ENCODE data around the gene ELP1.
A peak's percentile ranks its signal among the peaks of the same experiment; 100 is the strongest.
"Not testable (repeated sequence)": the region's sequence is repeated elsewhere in the genome, so short reads cannot be mapped to it uniquely, and the experiment has no call there.

The ELP1 gene

GRCh38 chr9:108899023-108899695, 34.8 kb downstream of the ELP1 start:
- not testable (repeated sequence) for H3K4me3 ChIP-seq (ENCODE audit: low read length); H3K9ac ChIP-seq (ENCODE audit: low read length); H3K9me3 ChIP-seq (ENCODE audit: control insufficient read depth, low read length); H3K27me3 ChIP-seq (replicated peaks; ENCODE audit: control insufficient read depth, insufficient read depth, low read length); H3K4me1 ChIP-seq (ENCODE audit: control insufficient read depth, insufficient read depth, low read length); DNase-seq (ENCODE audit: low read depth)
- H3K36me3 ChIP-seq (ENCODE audit: control insufficient read depth, insufficient read depth, low read length, severe bottlenecking) = peaks cover 90% of the 10 kb centered on the region

- Histone ChIP-seq H3K4me3 (ENCODE audit: low read length) (no peak overlapping the region), H3K27me3 (replicated peaks; ENCODE audit: control insufficient read depth, insufficient read depth, low read length) (no peaks in the 10 kb centered on the region), H3K9me3 (ENCODE audit: control insufficient read depth, low read length) (no peaks in the 10 kb centered on the region), H3K9ac (ENCODE audit: low read length) (no peak overlapping the region), H3K36me3 (ENCODE audit: control insufficient read depth, insufficient read depth, low read length, severe bottlenecking) (peaks cover 88% of the 10 kb centered on the region), H3K4me1 (ENCODE audit: control insufficient read depth, insufficient read depth, low read length) (no peaks in the 10 kb centered on the region)
- DNase-seq (ENCODE audit: low read depth) = peak; percentile 3
Observed at GRCh38 chr9:108897324-108898096, 36.4 kb downstream of the ELP1 start.

- H3K9ac ChIP-seq (ENCODE audit: low read length) = no peak overlapping the region
- H3K4me3 ChIP-seq (ENCODE audit: low read length) = no peak overlapping the region
- DNase-seq (ENCODE audit: low read depth) = no peak
- no peaks in the 10 kb centered on the region for H3K27me3 ChIP-seq (replicated peaks; ENCODE audit: control insufficient read depth, insufficient read depth, low read length)
- H3K4me1 ChIP-seq (ENCODE audit: control insufficient read depth, insufficient read depth, low read length) = no peaks in the 10 kb centered on the region
- H3K9me3 ChIP-seq (ENCODE audit: control insufficient read depth, low read length) = no peaks in the 10 kb centered on the region
- H3K36me3 ChIP-seq (ENCODE audit: control insufficient read depth, insufficient read depth, low read length, severe bottlenecking) = peaks cover 82% of the 10 kb centered on the region
Observed at GRCh38 chr9:108894225-108894997, 39.5 kb downstream of the ELP1 start.

DNA sequence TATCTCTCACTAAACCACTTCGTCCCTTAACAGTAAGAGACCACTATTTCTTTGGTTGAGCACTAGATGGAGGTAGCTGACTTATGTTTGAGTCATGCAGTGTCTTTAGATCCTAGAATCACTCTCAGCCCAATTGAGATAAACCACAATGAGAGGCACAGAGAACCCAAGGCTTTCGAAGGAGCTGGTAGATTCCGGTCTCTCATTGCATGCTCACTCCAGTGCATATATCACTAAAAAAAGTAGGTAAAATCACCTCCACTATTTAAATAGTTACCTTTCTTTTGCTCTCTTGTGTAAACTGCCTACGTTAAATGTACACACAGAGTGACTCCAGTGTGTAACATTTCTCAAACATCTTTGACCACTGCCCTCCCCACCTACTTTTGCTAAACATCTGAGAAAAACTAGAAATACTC, 44.3 kb downstream of the ELP1 start:
- Histone ChIP-seq H3K4me3 (ENCODE audit: low read length) (no peak overlapping the region), H3K27me3 (replicated peaks; ENCODE audit: control insufficient read depth, insufficient read depth, low read length) (no peaks in the 10 kb centered on the region), H3K9me3 (ENCODE audit: control insufficient read depth, low read length) (no peaks in the 10 kb centered on the region), H3K36me3 (ENCODE audit: control insufficient read depth, insufficient read depth, low read length, severe bottlenecking) (peaks cover 56% of the 10 kb centered on the region), H3K9ac (ENCODE audit: low read length) (no peak overlapping the region), H3K4me1 (ENCODE audit: control insufficient read depth, insufficient read depth, low read length) (peaks cover 18% of the 10 kb centered on the region)
- DNase-seq (ENCODE audit: low read depth) = peak; percentile 40

DNA sequence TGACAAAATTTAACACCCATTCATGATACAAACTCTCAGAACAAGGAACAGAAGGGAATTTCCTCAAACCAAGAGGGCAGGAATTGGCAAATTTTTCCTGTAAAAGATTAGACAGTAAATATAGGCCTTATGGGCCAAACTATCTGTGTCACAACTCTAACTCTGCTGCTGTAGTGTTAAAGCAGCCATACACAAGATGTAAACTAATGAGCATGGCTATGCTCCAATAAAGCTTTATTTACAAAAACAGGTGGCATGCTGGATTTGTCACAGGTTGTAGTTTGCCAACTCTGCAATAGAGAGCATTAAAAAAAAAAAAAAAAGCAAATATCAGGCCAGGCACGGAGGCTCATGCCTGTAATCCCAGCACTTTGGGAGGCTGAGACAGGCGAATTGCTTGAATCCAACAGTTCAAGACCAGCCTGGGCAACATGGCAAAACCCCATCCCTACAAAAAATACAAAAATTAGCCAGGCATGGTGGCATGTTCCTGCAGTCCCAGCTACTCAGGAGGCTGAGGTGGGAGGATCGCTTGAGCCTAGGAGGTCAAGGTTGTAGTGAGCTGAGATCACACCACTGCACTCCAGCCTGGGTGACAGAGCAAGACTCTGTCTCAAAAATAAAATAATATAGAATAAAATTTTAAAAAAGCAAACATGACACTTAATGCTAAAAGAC, 47.2 kb downstream of the ELP1 start:
- DNase-seq (ENCODE audit: low read depth) = peak; percentile 6
- H3K36me3 ChIP-seq (ENCODE audit: control insufficient read depth, insufficient read depth, low read length, severe bottlenecking) = peaks cover 44% of the 10 kb centered on the region

DNA sequence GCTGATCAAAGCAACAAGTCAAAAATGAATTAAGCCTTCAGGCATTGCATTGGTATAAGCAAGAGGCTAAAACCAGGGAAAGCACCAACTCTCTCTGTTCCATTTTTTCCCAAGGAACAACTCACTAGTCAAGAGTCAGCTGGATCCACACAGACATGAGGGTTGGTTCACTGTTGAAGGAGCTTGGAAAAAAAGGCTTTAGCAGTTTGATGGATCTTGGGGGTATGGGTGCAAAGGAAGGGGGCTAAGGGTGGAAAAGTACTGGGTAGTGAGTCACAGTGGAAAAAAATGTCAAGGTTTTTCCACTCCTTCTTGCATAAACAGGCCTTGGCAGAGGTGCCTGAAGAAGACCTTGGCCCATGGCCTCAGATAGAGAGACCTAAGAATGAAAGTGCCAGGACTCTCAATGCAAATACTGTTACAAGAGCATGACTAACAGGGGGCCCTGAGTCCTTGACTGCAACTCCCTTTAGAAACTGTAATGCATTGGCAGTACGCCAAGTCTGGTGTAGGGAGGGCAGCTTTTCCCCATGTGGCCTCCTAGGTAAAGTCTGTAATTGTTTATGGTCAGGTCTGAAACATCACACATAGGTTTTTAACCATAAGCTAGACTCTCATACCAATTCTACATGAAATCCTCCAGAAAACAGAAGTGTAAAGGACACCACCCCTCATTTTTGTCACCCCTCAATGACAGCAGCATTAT, 48.1 kb downstream of the ELP1 start:
- Histone ChIP-seq H3K36me3 (ENCODE audit: control insufficient read depth, insufficient read depth, low read length, severe bottlenecking) (peaks cover 43% of the 10 kb centered on the region), H3K27me3 (replicated peaks; ENCODE audit: control insufficient read depth, insufficient read depth, low read length) (no peaks in the 10 kb centered on the region), H3K4me3 (ENCODE audit: low read length) (no peak overlapping the region), H3K9me3 (ENCODE audit: control insufficient read depth, low read length) (no peaks in the 10 kb centered on the region), H3K4me1 (ENCODE audit: control insufficient read depth, insufficient read depth, low read length) (peaks cover 23% of the 10 kb centered on the region), H3K9ac (ENCODE audit: low read length) (no peak overlapping the region)
- DNase-seq (ENCODE audit: low read depth) = peak; percentile 67

More for the DNA sequence above, 47.2 kb downstream of the ELP1 start:
- H3K27me3 ChIP-seq (replicated peaks; ENCODE audit: control insufficient read depth, insufficient read depth, low read length); H3K4me3 ChIP-seq (ENCODE audit: low read length); H3K9ac ChIP-seq (ENCODE audit: low read length); H3K9me3 ChIP-seq (ENCODE audit: control insufficient read depth, low read length): not testable (repeated sequence)
- H3K4me1 ChIP-seq (ENCODE audit: control insufficient read depth, insufficient read depth, low read length) = peaks cover 23% of the 10 kb centered on the region

GRCh38 chr9:108884701-108885100, 49.2 kb downstream of the ELP1 start:
- H3K9me3 ChIP-seq (ENCODE audit: control insufficient read depth, low read length) = no peaks in the 10 kb centered on the region
- H3K36me3 ChIP-seq (ENCODE audit: control insufficient read depth, insufficient read depth, low read length, severe bottlenecking) = peaks cover 49% of the 10 kb centered on the region
- peaks cover 23% of the 10 kb centered on the region for H3K4me1 ChIP-seq (ENCODE audit: control insufficient read depth, insufficient read depth, low read length)

GRCh38 chr9:108883085-108883484, 50.8 kb downstream of the ELP1 start:
- Histone ChIP-seq H3K4me3 (ENCODE audit: low read length) (no peak overlapping the region), H3K9me3 (ENCODE audit: control insufficient read depth, low read length) (no peaks in the 10 kb centered on the region), H3K9ac (ENCODE audit: low read length) (no peak overlapping the region), H3K27me3 (replicated peaks; ENCODE audit: control insufficient read depth, insufficient read depth, low read length) (no peaks in the 10 kb centered on the region), H3K36me3 (ENCODE audit: control insufficient read depth, insufficient read depth, low read length, severe bottlenecking) (peaks cover 52% of the 10 kb centered on the region), H3K4me1 (ENCODE audit: control insufficient read depth, insufficient read depth, low read length) (peaks cover 23% of the 10 kb centered on the region)
- DNase-seq (ENCODE audit: low read depth) = no peak

More at GRCh38 chr9:108884701-108885100, 49.2 kb downstream of the ELP1 start:
- Histone ChIP-seq H3K4me3 (ENCODE audit: low read length) (no peak overlapping the region), H3K27me3 (replicated peaks; ENCODE audit: control insufficient read depth, insufficient read depth, low read length) (no peaks in the 10 kb centered on the region), H3K9ac (ENCODE audit: low read length) (no peak overlapping the region)
- DNase-seq (ENCODE audit: low read depth) = no peak

GRCh38 chr9:108882052-108882888, 51.7 kb downstream of the ELP1 start:
- H3K9ac ChIP-seq (ENCODE audit: low read length) = no peak overlapping the region
- no peaks in the 10 kb centered on the region for H3K9me3 ChIP-seq (ENCODE audit: control insufficient read depth, low read length)
- H3K4me3 ChIP-seq (ENCODE audit: low read length) = no peak overlapping the region
- H3K36me3 ChIP-seq (ENCODE audit: control insufficient read depth, insufficient read depth, low read length, severe bottlenecking) = peaks cover 52% of the 10 kb centered on the region
- H3K4me1 ChIP-seq (ENCODE audit: control insufficient read depth, insufficient read depth, low read length) = peaks cover 23% of the 10 kb centered on the region
- no peak for DNase-seq (ENCODE audit: low read depth)
- H3K27me3 ChIP-seq (replicated peaks; ENCODE audit: control insufficient read depth, insufficient read depth, low read length) = no peaks in the 10 kb centered on the region

Measured in adipocyte (in vitro differentiated cells).